Skeletal muscle satellite cell (primary cell): ENCODE measurements around the gene LRRN2.
"Not testable (repeated sequence)": the region's sequence is repeated elsewhere in the genome, so short reads cannot be mapped to it uniquely, and the experiment has no call there.

Source experiments
- H3K27me3 ChIP-seq: 2 replicates; pipeline ENCODE4 v1.7.0; 2013; ENCODE audit warnings: low read length; ENCODE audit not compliant: control insufficient read depth, insufficient read depth
- H3K36me3 ChIP-seq: 2 replicates; pipeline ENCODE4 v1.7.0; 2013; ENCODE audit warnings: mild to moderate bottlenecking, control low read depth, low read length; ENCODE audit not compliant: insufficient read depth
- H3K4me1 ChIP-seq: 2 replicates; pipeline ENCODE4 v1.7.0; 2013; ENCODE audit warnings: low read length; ENCODE audit not compliant: control insufficient read depth, insufficient read depth
- H3K4me2 ChIP-seq: 2 replicates; pipeline ENCODE4 v1.7.0; 2013; ENCODE audit warnings: mild to moderate bottlenecking, low read length
- H3K4me3 ChIP-seq: 2 replicates; pipeline ENCODE4 v1.7.0; 2013; ENCODE audit warnings: low read length
- H3K9ac ChIP-seq: 2 replicates; pipeline ENCODE4 v1.7.0; 2013; ENCODE audit warnings: mild to moderate bottlenecking, low read depth, low read length, moderate library complexity
- H3K9me3 ChIP-seq: replicated peaks from 2 replicates; pipeline ENCODE4 v1.7.0; 2013; ENCODE audit warnings: mild to moderate bottlenecking, control low read depth, low read length

LRRN2 gene

DNA sequence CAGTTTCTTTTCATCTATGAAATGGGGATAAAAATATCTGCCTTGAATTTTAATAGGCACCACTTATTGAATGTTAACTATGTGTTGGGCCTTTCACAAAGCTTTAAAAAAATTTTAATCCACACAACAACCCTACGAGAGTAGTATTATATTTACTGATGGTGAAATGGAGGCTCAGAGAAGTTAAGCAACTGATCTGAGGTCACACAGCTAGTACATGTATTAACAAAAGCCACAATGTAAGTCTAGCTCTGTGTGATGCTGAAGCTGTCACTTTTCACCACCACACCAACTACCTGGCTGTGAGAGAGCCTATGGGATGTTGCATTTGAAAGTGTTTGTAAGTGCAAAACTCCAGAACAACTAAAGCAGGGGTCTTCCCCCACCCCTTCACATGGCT, 44.1 kb downstream of the LRRN2 start:
- H3K36me3 ChIP-seq, result no peaks in the 10 kb centered on the region
- H3K27me3 ChIP-seq, result peaks cover 58% of the 10 kb centered on the region
- H3K4me1 ChIP-seq, result no peaks in the 10 kb centered on the region

DNA sequence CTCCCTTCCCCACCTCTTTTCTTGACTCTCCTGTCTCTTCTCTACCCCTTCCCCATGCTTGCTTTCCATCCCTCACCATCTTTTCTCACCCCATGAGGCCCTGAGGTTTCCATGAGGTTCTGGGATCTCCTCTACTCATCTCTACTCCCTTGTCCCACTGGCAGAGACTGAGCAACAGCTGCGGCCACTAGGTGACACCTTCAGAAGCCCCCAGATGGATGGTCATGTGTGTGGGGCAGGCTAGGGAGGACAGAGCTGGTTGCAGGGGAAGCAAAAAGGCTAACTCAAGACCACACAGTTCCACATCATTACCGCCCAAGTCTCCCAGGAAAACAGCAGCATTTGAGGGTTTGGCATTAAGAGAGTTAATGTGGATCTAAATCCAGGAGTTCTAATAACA, 45.0 kb downstream of the LRRN2 start:
- Histone ChIP-seq H3K4me2 (no peak overlapping the region), H3K36me3 (no peaks in the 10 kb centered on the region), H3K4me1 (no peaks in the 10 kb centered on the region), H3K9me3 (no peaks in the 10 kb centered on the region), H3K27me3 (peaks cover 65% of the 10 kb centered on the region), H3K9ac (no peak overlapping the region), H3K4me3 (no peak overlapping the region)

More for the DNA sequence above, 44.1 kb downstream of the LRRN2 start:
- Histone ChIP-seq H3K4me2 (no peak overlapping the region), H3K4me3 (no peak overlapping the region), H3K9me3 (no peaks in the 10 kb centered on the region), H3K9ac (no peak overlapping the region)

DNA sequence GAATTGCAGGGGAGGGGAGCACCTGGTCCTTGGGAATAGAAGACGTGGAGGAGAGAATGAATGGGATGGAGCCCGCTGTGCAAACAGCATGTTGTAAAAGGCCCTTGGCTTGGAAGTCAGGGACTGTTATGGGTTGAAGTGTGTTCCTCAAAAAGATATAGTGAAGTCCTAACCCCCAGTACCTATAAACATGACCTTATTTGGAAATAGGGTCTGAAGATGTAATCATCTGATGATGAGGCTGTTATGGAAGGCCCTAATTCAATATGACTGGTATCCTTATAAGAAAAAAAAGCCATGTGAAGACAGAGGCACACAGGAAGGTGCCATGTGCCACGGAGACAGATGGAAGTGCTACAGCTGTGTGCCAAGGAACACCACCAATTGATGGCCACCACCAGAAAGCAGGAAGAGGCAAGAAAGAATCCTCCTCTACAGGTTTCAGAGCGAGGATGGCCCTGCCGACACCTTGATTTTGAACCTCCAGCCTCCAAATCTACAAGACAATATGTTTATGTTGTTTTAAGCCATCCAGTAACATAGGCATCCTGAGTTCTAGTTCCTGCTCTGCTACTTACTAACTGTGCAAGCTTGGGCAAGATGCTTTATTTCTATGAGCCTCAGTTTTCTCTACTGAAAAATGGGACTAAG, 51.2 kb downstream of the LRRN2 start:
- Histone ChIP-seq H3K27me3 (peaks cover 45% of the 10 kb centered on the region), H3K4me2 (no peak overlapping the region), H3K36me3 (no peaks in the 10 kb centered on the region), H3K9ac (no peak overlapping the region), H3K4me1 (no peaks in the 10 kb centered on the region), H3K9me3 (no peaks in the 10 kb centered on the region), H3K4me3 (no peak overlapping the region)

DNA sequence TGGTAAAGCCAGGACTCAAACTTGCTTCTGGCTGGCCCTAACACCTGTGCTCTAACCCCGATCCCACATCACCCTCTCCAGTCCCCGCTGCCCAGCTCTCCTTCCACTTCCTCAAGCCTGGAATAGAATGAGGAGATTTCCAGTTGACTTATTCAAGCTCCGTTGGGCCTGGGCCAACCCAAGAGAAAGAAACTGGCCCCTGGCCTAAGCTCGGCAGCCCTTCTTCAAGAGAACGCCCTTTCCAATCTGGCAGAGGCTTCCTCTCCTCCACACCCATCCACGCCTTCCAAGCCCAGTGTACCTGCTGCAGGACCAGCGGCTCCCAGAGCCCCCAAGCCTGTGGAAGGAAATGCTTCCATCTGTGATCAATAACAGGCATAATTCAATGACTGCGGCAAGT, 51.9 kb downstream of the LRRN2 start:
- Histone ChIP-seq H3K4me1 (no peaks in the 10 kb centered on the region), H3K4me2 (no peak overlapping the region), H3K9ac (no peak overlapping the region), H3K9me3 (no peaks in the 10 kb centered on the region), H3K27me3 (peaks cover 44% of the 10 kb centered on the region), H3K36me3 (no peaks in the 10 kb centered on the region), H3K4me3 (no peak overlapping the region)

DNA sequence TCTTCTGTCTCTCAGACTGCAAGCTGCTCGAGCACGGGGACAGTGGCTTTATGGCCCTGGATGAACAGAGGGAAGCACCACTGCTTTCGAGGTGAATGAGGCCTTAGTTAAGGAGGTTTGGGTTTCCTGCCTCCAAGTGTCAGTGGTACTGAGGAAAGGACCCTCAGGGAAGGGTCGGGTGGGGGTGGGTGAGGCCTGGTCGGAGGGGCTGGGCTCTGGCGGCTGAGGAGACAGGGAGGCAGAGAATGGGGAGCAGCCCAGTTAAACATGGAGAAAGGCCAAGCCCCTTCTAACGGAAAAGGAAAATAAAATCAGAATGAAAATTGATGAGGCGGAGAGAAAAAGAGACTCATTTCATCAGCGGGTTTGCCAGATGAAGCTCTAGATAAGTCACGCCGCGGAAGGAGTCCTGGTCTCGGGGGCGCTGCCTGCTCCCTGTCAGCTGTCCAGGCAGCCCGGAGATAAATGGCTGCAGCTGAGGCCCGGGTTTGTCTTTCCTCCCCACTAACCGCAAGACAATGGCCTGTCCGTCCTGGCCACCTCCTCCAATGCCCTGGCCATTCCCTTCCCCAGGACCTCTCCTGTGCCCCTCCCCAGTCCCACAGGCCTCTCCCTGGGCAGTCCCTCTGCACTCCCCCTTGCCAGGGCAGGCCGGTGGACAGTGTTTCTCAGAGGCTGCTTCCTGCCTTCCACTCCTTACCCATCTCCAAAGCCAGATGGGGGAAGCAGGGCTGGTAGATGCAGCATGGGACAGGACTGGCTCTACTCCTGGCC, 55.2 kb downstream of the LRRN2 start:
- no peaks in the 10 kb centered on the region for H3K9me3 ChIP-seq
- no peak overlapping the region for H3K4me3 ChIP-seq
- H3K9ac ChIP-seq, result no peak overlapping the region
- peaks cover 43% of the 10 kb centered on the region for H3K27me3 ChIP-seq
- H3K4me1 ChIP-seq, result no peaks in the 10 kb centered on the region
- no peaks in the 10 kb centered on the region for H3K36me3 ChIP-seq
- H3K4me2 ChIP-seq, result no peak overlapping the region

DNA sequence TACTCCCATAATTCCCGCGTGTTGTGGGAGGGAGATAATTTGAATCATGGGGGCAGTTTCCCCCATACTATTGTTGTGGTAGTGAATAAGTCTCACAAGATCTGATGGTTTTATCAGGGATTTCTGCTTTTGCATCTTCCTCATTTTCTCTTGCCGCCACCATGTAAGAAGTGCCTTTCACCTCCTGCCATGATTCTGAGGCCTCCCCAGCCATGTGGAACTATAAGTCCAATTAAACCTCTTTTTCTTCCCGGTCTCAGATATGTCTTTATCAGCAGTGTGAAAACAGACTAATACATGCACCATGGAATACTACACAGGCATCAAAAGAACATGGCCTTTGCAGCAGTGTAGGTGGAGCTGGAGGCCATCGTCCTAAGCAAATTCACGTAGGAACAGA, 56.1 kb downstream of the LRRN2 start:
- H3K9me3 ChIP-seq, H3K4me1 ChIP-seq, H3K4me3 ChIP-seq, H3K36me3 ChIP-seq, H3K4me2 ChIP-seq, H3K9ac ChIP-seq: not testable (repeated sequence)
- peaks cover 43% of the 10 kb centered on the region for H3K27me3 ChIP-seq

DNA sequence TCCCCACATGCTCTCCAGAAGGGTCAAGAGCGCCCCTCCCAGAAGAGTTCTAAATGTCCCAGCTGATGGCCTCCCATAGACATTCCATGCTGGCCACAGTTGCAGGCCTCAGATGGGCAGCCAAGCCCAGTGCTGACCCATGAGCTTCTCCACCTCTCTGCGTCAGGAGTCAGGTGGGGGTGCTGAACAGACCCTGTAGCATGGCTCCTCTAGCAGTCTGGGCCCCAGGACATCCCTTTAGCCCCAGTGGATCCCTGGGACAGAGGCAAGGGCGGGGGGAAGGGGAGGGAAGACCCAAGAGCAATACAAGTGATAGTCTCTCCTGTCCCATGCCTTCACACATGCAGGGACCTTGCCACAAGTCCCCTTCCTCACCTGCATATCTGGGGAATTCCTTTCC, 56.7 kb downstream of the LRRN2 start:
- Histone ChIP-seq H3K4me3 (no peak overlapping the region), H3K4me1 (no peaks in the 10 kb centered on the region), H3K4me2 (no peak overlapping the region), H3K9ac (no peak overlapping the region), H3K27me3 (peaks cover 48% of the 10 kb centered on the region), H3K9me3 (no peaks in the 10 kb centered on the region), H3K36me3 (no peaks in the 10 kb centered on the region)

DNA sequence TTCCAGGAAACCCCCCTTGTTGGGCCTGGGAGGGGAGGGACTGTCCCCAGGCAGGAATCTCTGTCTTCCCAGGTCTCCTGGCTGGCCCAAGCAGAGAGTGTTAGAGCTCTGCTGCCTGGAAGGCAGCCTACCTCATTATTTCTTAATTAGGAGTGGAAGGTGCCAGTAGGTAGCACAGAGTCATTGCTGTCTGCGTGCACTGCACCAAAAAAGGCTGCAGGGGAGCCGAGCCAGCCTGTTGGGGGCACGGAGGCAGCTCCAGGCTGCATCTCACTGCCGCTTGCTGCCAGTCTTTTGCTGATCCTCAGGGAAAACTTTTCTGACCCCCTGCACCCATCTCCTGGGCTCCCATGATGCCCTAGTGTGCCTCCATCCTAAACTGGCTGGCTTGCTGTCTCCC, 58.1 kb downstream of the LRRN2 start:
- no peak overlapping the region for H3K4me2 ChIP-seq
- H3K4me1 ChIP-seq, result no peaks in the 10 kb centered on the region
- no peaks in the 10 kb centered on the region for H3K36me3 ChIP-seq
- no peaks in the 10 kb centered on the region for H3K9me3 ChIP-seq
- H3K4me3 ChIP-seq, result no peak overlapping the region
- H3K27me3 ChIP-seq, result peaks cover 56% of the 10 kb centered on the region
- H3K9ac ChIP-seq, result no peak overlapping the region

DNA sequence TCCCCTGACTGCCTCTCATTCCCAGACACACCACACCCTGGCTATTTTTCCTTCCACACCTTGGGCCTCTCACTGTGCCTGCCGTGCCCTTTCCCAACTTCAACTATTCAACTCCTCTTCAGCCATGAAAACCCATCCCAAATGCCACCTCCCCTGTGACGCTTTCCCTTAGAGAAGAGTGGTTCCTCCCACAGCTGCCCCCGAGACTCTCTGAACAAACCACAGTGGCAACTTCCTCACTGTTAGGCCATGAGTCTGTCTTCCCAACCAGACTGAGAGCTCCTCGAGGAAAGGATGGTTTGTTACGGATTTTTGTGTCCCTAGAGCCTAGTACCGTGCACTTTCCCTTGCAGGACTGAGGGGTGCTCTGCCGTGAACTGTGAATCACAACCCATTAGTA, 59.2 kb downstream of the LRRN2 start:
- no peak overlapping the region for H3K9ac ChIP-seq
- no peaks in the 10 kb centered on the region for H3K9me3 ChIP-seq
- no peak overlapping the region for H3K4me3 ChIP-seq
- no peaks in the 10 kb centered on the region for H3K36me3 ChIP-seq
- H3K4me2 ChIP-seq, result no peak overlapping the region
- H3K27me3 ChIP-seq, result peaks cover 65% of the 10 kb centered on the region
- no peaks in the 10 kb centered on the region for H3K4me1 ChIP-seq

DNA sequence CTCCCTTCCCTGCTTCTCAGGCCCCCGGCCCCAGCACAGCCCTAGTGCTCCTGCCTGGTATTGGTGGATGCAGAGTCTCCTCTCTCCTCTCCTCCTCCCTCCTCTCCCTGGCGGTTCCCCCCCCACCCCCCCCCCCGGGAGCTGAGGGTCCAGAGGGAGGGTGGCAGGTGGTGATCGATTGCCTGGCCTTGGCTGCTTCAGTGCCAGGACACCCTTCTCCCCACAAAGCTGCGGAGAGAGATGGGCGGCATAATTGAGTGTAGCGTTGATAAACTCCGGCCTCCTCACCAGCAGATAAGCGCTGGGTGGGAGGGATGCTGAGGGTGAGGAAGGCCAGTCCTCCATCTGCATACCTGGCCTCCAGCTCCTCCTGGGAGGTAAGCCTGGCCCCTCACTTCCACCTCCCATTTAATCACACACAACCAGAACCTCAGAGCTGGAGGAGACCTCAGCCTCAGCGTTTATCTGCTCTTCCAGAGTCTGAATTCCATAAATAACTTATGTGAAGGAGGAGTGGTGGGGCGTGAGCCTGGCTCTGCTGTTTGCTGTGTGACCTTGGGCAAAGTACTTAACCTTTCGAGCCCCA, 60.8 kb downstream of the LRRN2 start:
- no peaks in the 10 kb centered on the region for H3K4me1 ChIP-seq
- H3K4me2 ChIP-seq, result no peak overlapping the region
- no peaks in the 10 kb centered on the region for H3K36me3 ChIP-seq
- H3K9me3 ChIP-seq, result no peaks in the 10 kb centered on the region
- H3K27me3 ChIP-seq, result peaks cover 61% of the 10 kb centered on the region
- no peak overlapping the region for H3K9ac ChIP-seq
- H3K4me3 ChIP-seq, result no peak overlapping the region

DNA sequence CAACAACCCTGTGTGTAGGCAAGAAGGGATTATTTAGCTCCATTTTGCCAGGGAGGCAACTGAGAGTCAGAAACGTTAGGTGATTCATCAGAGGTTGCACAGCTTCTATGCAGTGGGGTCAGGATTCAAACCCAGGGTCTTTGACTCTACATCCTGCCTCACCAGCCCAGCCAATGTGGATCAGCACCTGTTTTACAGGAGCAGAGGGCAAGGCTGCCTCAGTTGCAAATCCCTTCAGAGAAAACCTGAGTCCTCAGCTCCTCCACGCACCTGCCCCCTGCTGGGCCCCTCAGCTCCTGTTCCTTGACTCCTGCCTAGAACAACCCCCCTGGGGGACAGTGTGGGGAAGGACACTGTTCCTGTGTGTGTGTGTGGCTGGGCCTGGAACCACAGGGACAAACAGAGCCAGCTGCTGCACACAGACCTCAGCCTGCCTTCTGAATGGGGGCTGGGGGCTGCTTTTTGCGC, 61.6 kb downstream of the LRRN2 start:
- Histone ChIP-seq H3K27me3 (peaks cover 61% of the 10 kb centered on the region), H3K9me3 (no peaks in the 10 kb centered on the region), H3K4me2 (no peak overlapping the region), H3K36me3 (no peaks in the 10 kb centered on the region), H3K4me1 (no peaks in the 10 kb centered on the region), H3K9ac (no peak overlapping the region), H3K4me3 (no peak overlapping the region)
